ENCODE data around the gene ACO2. TPM values are rescaled to one million over a fixed set of nuclear protein-coding genes. Genes with fewer than 3 reads are reported as not detected.

Gene ACO2
- polyA plus RNA-seq, 4 donors, result 126 to 294 (median 217) TPM

- no peak for DNase-seq
- H3K27ac ChIP-seq (ENCODE audit: low read depth in 1 of 3, low read length in 2 of 3), result peak overlapping the region in 1 of 3 donors; percentile 67
- WGBS, 3 donors, result 82 to 87% (median 83%) methylated on average over 13 of the region's 13 CpGs
- no peaks in the 10 kb centered on the region for H3K9me3 ChIP-seq (ENCODE audit: control insufficient read depth in 2 of 2, insufficient read depth in 1 of 2, low read depth in 1 of 2, low read length in 1 of 2)
- no peaks in the 10 kb centered on the region for H3K27me3 ChIP-seq (ENCODE audit: control insufficient read depth in 3 of 3, insufficient read depth in 3 of 3, low read length in 3 of 3)
- H3K4me3 ChIP-seq (ENCODE audit: low read depth in 1 of 3, low read length in 3 of 3), result no peak overlapping the region
- peaks cover 0 to 8% (median 0%) of the 10 kb centered on the region in 3 donors for H3K4me1 ChIP-seq (ENCODE audit: control insufficient read depth in 3 of 3, insufficient read depth in 2 of 3, low read depth in 1 of 3, low read length in 2 of 3)
- FAIRE-seq, result no peak
- H3K36me3 ChIP-seq (ENCODE audit: control insufficient read depth in 3 of 3, insufficient read depth in 2 of 3, low read depth in 1 of 3, low read length in 3 of 3), result peaks cover 28 to 94% (median 47%) of the 10 kb centered on the region in 3 donors
Observed at GRCh38 chr22:41525450-41526225, 56.7 kb downstream of the ACO2 start.

GRCh38 chr22:41526226-41526829 lies 57.4 kb downstream of the ACO2 start:
- Histone ChIP-seq H3K9me3 (ENCODE audit: control insufficient read depth in 2 of 2, insufficient read depth in 1 of 2, low read depth in 1 of 2, low read length in 1 of 2) (no peaks in the 10 kb centered on the region), H3K27me3 (ENCODE audit: control insufficient read depth in 3 of 3, insufficient read depth in 3 of 3, low read length in 3 of 3) (no peaks in the 10 kb centered on the region), H3K4me3 (ENCODE audit: low read depth in 1 of 3, low read length in 3 of 3) (no peak overlapping the region), H3K27ac (ENCODE audit: low read depth in 1 of 3, low read length in 2 of 3) (peak overlapping the region in 1 of 3 donors; percentile 67), H3K4me1 (ENCODE audit: control insufficient read depth in 3 of 3, insufficient read depth in 2 of 3, low read depth in 1 of 3, low read length in 2 of 3) (peaks cover 0 to 8% (median 0%) of the 10 kb centered on the region in 3 donors), H3K36me3 (ENCODE audit: control insufficient read depth in 3 of 3, insufficient read depth in 2 of 3, low read depth in 1 of 3, low read length in 3 of 3) (peaks cover 33 to 95% (median 47%) of the 10 kb centered on the region in 3 donors)
- no peak for DNase-seq
- WGBS, 3 donors, result 74 to 78% (median 75%) methylated on average over 12 of the region's 12 CpGs
- no peak for FAIRE-seq

- Histone ChIP-seq H3K36me3 (ENCODE audit: control insufficient read depth in 3 of 3, insufficient read depth in 2 of 3, low read depth in 1 of 3, low read length in 3 of 3) (peaks cover 33 to 97% (median 49%) of the 10 kb centered on the region in 3 donors), H3K27me3 (ENCODE audit: control insufficient read depth in 3 of 3, insufficient read depth in 3 of 3, low read length in 3 of 3) (no peaks in the 10 kb centered on the region), H3K9me3 (ENCODE audit: control insufficient read depth in 2 of 2, insufficient read depth in 1 of 2, low read depth in 1 of 2, low read length in 1 of 2) (no peaks in the 10 kb centered on the region), H3K4me3 (ENCODE audit: low read depth in 1 of 3, low read length in 3 of 3) (no peak overlapping the region), H3K4me1 (ENCODE audit: control insufficient read depth in 3 of 3, insufficient read depth in 2 of 3, low read depth in 1 of 3, low read length in 2 of 3) (peaks cover 0 to 8% (median 0%) of the 10 kb centered on the region in 3 donors), H3K27ac (ENCODE audit: low read depth in 1 of 3, low read length in 2 of 3) (peak overlapping the region in 1 of 3 donors; percentile 67)
- WGBS, 3 donors, result 74 to 79% (median 79%) methylated on average over 28 to 32 of the region's 32 CpGs
- no peak for FAIRE-seq
- DNase-seq, result peak; percentile 36 to 46
Observed at GRCh38 chr22:41526830-41527799, 58.2 kb downstream of the ACO2 start.

GRCh38 chr22:41528132-41528766 lies 59.3 kb downstream of the ACO2 start:
- WGBS, 3 donors, result 75 to 81% (median 78%) methylated on average over 16 of the region's 16 CpGs
- no peaks in the 10 kb centered on the region for H3K9me3 ChIP-seq (ENCODE audit: control insufficient read depth in 2 of 2, insufficient read depth in 1 of 2, low read depth in 1 of 2, low read length in 1 of 2)
- DNase-seq (no peak), FAIRE-seq (no peak)
- peaks cover 29 to 97% (median 47%) of the 10 kb centered on the region in 3 donors for H3K36me3 ChIP-seq (ENCODE audit: control insufficient read depth in 3 of 3, insufficient read depth in 2 of 3, low read depth in 1 of 3, low read length in 3 of 3)
- H3K4me3 ChIP-seq (ENCODE audit: low read depth in 1 of 3, low read length in 3 of 3), result no peak overlapping the region
- H3K4me1 ChIP-seq (ENCODE audit: control insufficient read depth in 3 of 3, insufficient read depth in 2 of 3, low read depth in 1 of 3, low read length in 2 of 3), result peaks cover 0 to 12% (median 0%) of the 10 kb centered on the region in 3 donors
- no peaks in the 10 kb centered on the region for H3K27me3 ChIP-seq (ENCODE audit: control insufficient read depth in 3 of 3, insufficient read depth in 3 of 3, low read length in 3 of 3)
- H3K27ac ChIP-seq (ENCODE audit: low read depth in 1 of 3, low read length in 2 of 3), result no peak overlapping the region

- H3K27ac ChIP-seq (ENCODE audit: low read depth in 1 of 3, low read length in 2 of 3), result no peak overlapping the region
- H3K27me3 ChIP-seq (ENCODE audit: control insufficient read depth in 3 of 3, insufficient read depth in 3 of 3, low read length in 3 of 3), result no peaks in the 10 kb centered on the region
- no peaks in the 10 kb centered on the region for H3K9me3 ChIP-seq (ENCODE audit: control insufficient read depth in 2 of 2, insufficient read depth in 1 of 2, low read depth in 1 of 2, low read length in 1 of 2)
- H3K4me1 ChIP-seq (ENCODE audit: control insufficient read depth in 3 of 3, insufficient read depth in 2 of 3, low read depth in 1 of 3, low read length in 2 of 3), result peaks cover 0 to 12% (median 0%) of the 10 kb centered on the region in 3 donors
- FAIRE-seq (no peak), DNase-seq (no peak)
- WGBS, 3 donors, result 72 to 82% (median 80%) methylated on average over 13 of the region's 13 CpGs
- no peak overlapping the region for H3K4me3 ChIP-seq (ENCODE audit: low read depth in 1 of 3, low read length in 3 of 3)
- peaks cover 29 to 97% (median 43%) of the 10 kb centered on the region in 3 donors for H3K36me3 ChIP-seq (ENCODE audit: control insufficient read depth in 3 of 3, insufficient read depth in 2 of 3, low read depth in 1 of 3, low read length in 3 of 3)
Observed at GRCh38 chr22:41528938-41529561, 60.1 kb downstream of the ACO2 start.

GRCh38 chr22:41530890-41531714 lies 62.2 kb downstream of the ACO2 start:
- no peak for DNase-seq
- Histone ChIP-seq H3K27ac (ENCODE audit: low read depth in 1 of 3, low read length in 2 of 3) (no peak overlapping the region), H3K9me3 (ENCODE audit: control insufficient read depth in 2 of 2, insufficient read depth in 1 of 2, low read depth in 1 of 2, low read length in 1 of 2) (no peaks in the 10 kb centered on the region), H3K27me3 (ENCODE audit: control insufficient read depth in 3 of 3, insufficient read depth in 3 of 3, low read length in 3 of 3) (no peaks in the 10 kb centered on the region), H3K4me3 (ENCODE audit: low read depth in 1 of 3, low read length in 3 of 3) (no peak overlapping the region), H3K4me1 (ENCODE audit: control insufficient read depth in 3 of 3, insufficient read depth in 2 of 3, low read depth in 1 of 3, low read length in 2 of 3) (peaks cover 0 to 4% (median 0%) of the 10 kb centered on the region in 3 donors), H3K36me3 (ENCODE audit: control insufficient read depth in 3 of 3, insufficient read depth in 2 of 3, low read depth in 1 of 3, low read length in 3 of 3) (peaks cover 22 to 83% (median 24%) of the 10 kb centered on the region in 3 donors)
- FAIRE-seq, result no peak
- 84 to 85% (median 85%) methylated on average over 18 of the region's 18 CpGs for WGBS, 3 donors
